H1 (cell line): ENCODE results near the gene ANAPC1. TPM values are rescaled to one million over a fixed set of nuclear protein-coding genes. Genes with fewer than 3 reads are reported as not detected.
"Not testable (repeated sequence)": the region's sequence is repeated elsewhere in the genome, so short reads cannot be mapped to it uniquely, and the experiment has no call there.

ENCODE experiments used
- CTCF ChIA-PET: fragments of 300-600 bp; sonication (Branson Sonifier 250); formaldehyde crosslinking; loops from one replicate; lab custom pipeline; 2021; ENCODE audit not compliant: partially characterized antibody; lab: Charles Lee
- POLR2A ChIA-PET: fragments of 300-600 bp; sonication (Branson Sonifier 250); formaldehyde crosslinking; loops from one replicate; lab custom pipeline; 2021; ENCODE audit warnings: inconsistent platforms; ENCODE audit not compliant: partially characterized antibody; lab: Charles Lee
- DNase-seq, 2 experiments: peaks; one replicate each; pipeline versions ENCODE4 v3.0.0 to v3.0.0-alpha.2; 2010 to 2022; ENCODE audit warnings: low spot score in 2 of 2, low read depth in 1 of 2, mixed read lengths in 1 of 2
- FAIRE-seq: peaks from 2 replicates; lab custom pipeline; 2011; peaks lifted over from hg19 to GRCh38; lab: Jason Lieb, UNC
- H2AFZ ChIP-seq: 2 replicates; pipeline ENCODE4 v1.8.1; 2012; ENCODE audit warnings: low read length, inconsistent platforms
- H2AK5ac ChIP-seq: 2 replicates; pipeline ENCODE4 v1.6.1; 2013; ENCODE audit warnings: low read depth, low read length
- H2BK120ac ChIP-seq: replicated peaks from 2 replicates; pipeline ENCODE3; 2013; ENCODE audit warnings: low read depth, low read length, inconsistent platforms
- H2BK12ac ChIP-seq: 2 replicates; pipeline ENCODE4 v1.6.1; 2013; ENCODE audit warnings: low read depth, low read length
- H2BK15ac ChIP-seq: 2 replicates; pipeline ENCODE4 v1.6.1; 2013; ENCODE audit warnings: low read length
- H2BK20ac ChIP-seq: 2 replicates; pipeline ENCODE4 v1.6.1; 2013; ENCODE audit warnings: low read length
- H2BK5ac ChIP-seq: 2 replicates; pipeline ENCODE4 v1.6.1; 2013; ENCODE audit warnings: low read depth, low read length
- H3K14ac ChIP-seq: 2 replicates; pipeline ENCODE4 v1.6.1; 2013; ENCODE audit warnings: inconsistent platforms; ENCODE audit not compliant: insufficient read length
- H3K18ac ChIP-seq: 2 replicates; pipeline ENCODE4 v1.6.1; 2013; ENCODE audit warnings: low read length; ENCODE audit errors: extremely low read depth
- H3K23ac ChIP-seq: 2 replicates; pipeline ENCODE4 v1.6.1; 2013; ENCODE audit warnings: inconsistent platforms; ENCODE audit not compliant: insufficient read length
- H3K23me2 ChIP-seq: 2 replicates; pipeline ENCODE4 v1.6.1; 2013; ENCODE audit warnings: low read depth, low read length
- H3K27ac ChIP-seq: 2 replicates; pipeline ENCODE4 v1.6.1; 2011; ENCODE audit warnings: low read depth, low read length, inconsistent platforms
- H3K27me3 ChIP-seq, 4 experiments: replicated peaks in 1 of 4; 1 replicate in 1 of 4; 2 replicates in 3 of 4; pipeline versions ENCODE4 v1.6.1 to v1.8.1; 2011 to 2013; ENCODE audit warnings: low read length in 3 of 4, mild to moderate bottlenecking in 3 of 4, inconsistent platforms in 2 of 4, mixed read lengths in 2 of 4, moderate library complexity in 1 of 4; ENCODE audit not compliant: control insufficient read depth in 3 of 4, insufficient read depth in 3 of 4; ENCODE audit errors: extremely low read depth in 1 of 4
- H3K36me3 ChIP-seq, 4 experiments: 2 replicates each; pipeline versions ENCODE4 v1.6.1 to v1.8.1; 2011 to 2013; ENCODE audit warnings: mild to moderate bottlenecking in 4 of 4, low read length in 3 of 4, moderate library complexity in 2 of 4, control low read depth in 1 of 4, inconsistent platforms in 1 of 4; ENCODE audit not compliant: insufficient read depth in 4 of 4, control insufficient read depth in 2 of 4
- H3K4ac ChIP-seq: replicated peaks from 2 replicates; pipeline ENCODE3; 2013; ENCODE audit warnings: low read length, low read depth, mixed read lengths, inconsistent platforms; ENCODE audit not compliant: insufficient read length
- H3K4me1 ChIP-seq, 4 experiments: replicated peaks in 1 of 4; 1 replicate in 1 of 4; 2 replicates in 3 of 4; pipeline versions ENCODE4 v1.6.1 to v1.8.1; 2011 to 2013; ENCODE audit warnings: low read length in 3 of 4, inconsistent platforms in 2 of 4, mixed read lengths in 1 of 4; ENCODE audit not compliant: insufficient read depth in 4 of 4, control insufficient read depth in 3 of 4
- H3K4me2 ChIP-seq, 2 experiments: 2 replicates each; pipeline versions ENCODE4 v1.6.1 to v1.8.1; 2011 to 2013; ENCODE audit warnings: low read depth in 2 of 2, low read length in 2 of 2, control low read depth in 1 of 2, inconsistent platforms in 1 of 2, mild to moderate bottlenecking in 1 of 2; ENCODE audit not compliant: insufficient read depth in 1 of 2
- H3K4me3 ChIP-seq, 4 experiments: fragments of 200-600, 300-600 bp in 1 of 4; sonication (generic), shearing (Covaris generic), sonication (Bioruptor Twin) in 1 of 4; 2 replicates each; pipeline versions ENCODE4 v1.5.1 to v1.8.1; 2011 to 2016; ENCODE audit warnings: low read length in 4 of 4, low read depth in 3 of 4, control low read depth in 2 of 4, inconsistent platforms in 2 of 4, mild to moderate bottlenecking in 2 of 4, mixed read lengths in 1 of 4, moderate library complexity in 1 of 4; ENCODE audit not compliant: insufficient read depth in 2 of 4; ENCODE audit errors: extremely low read depth in 1 of 4
- H3K56ac ChIP-seq: replicated peaks from 2 replicates; pipeline ENCODE3; 2013; ENCODE audit warnings: low read depth, mild to moderate bottlenecking, mixed read lengths, low read length, inconsistent platforms; ENCODE audit not compliant: insufficient read length
- H3K79me1 ChIP-seq: 2 replicates; pipeline ENCODE4 v1.6.1; 2013; ENCODE audit warnings: low read depth, low read length, control low read depth
- H3K79me2 ChIP-seq, 2 experiments: 2 replicates each; pipeline versions ENCODE4 v1.6.1 to v1.8.1; 2012 to 2013; ENCODE audit warnings: low read length in 2 of 2, mild to moderate bottlenecking in 2 of 2, inconsistent platforms in 1 of 2; ENCODE audit not compliant: insufficient read depth in 2 of 2, control insufficient read depth in 1 of 2
- H3K9ac ChIP-seq, 4 experiments: replicated peaks in 1 of 4; 1 replicate in 1 of 4; 2 replicates in 3 of 4; pipeline versions ENCODE4 v1.6.1 to v1.8.1; 2011 to 2013; ENCODE audit warnings: low read depth in 3 of 4, low read length in 3 of 4, control low read depth in 2 of 4, mild to moderate bottlenecking in 2 of 4, moderate library complexity in 2 of 4, inconsistent platforms in 1 of 4; ENCODE audit errors: extremely low read depth in 1 of 4
- H3K9me3 ChIP-seq, 2 experiments: 2 replicates each; pipeline versions ENCODE4 v1.6.1 to v1.8.1; 2012 to 2013; ENCODE audit warnings: mild to moderate bottlenecking in 2 of 2, moderate library complexity in 2 of 2, control low read depth in 1 of 2, inconsistent platforms in 1 of 2, low read depth in 1 of 2, low read length in 1 of 2, mixed read lengths in 1 of 2; ENCODE audit not compliant: insufficient read depth in 2 of 2
- H4K20me1 ChIP-seq, 2 experiments: replicated peaks in 1 of 2; 2 replicates each; pipeline versions ENCODE3 to v1.8.1; 2011 to 2013; ENCODE audit warnings: inconsistent platforms in 2 of 2, low read length in 2 of 2, mild to moderate bottlenecking in 1 of 2; ENCODE audit not compliant: insufficient read depth in 2 of 2, control insufficient read depth in 1 of 2
- H4K5ac ChIP-seq: 2 replicates; pipeline ENCODE4 v1.6.1; 2013; ENCODE audit warnings: low read length, low read depth, mixed read lengths, inconsistent platforms; ENCODE audit not compliant: insufficient read length
- H4K8ac ChIP-seq: 2 replicates; pipeline ENCODE4 v1.8.0; 2013; ENCODE audit warnings: mild to moderate bottlenecking, moderate library complexity, low read length, inconsistent platforms; ENCODE audit not compliant: insufficient read depth; ENCODE audit errors: extremely low read depth
- H4K91ac ChIP-seq: replicated peaks from 2 replicates; pipeline ENCODE3; 2013; ENCODE audit warnings: low read length, mixed read lengths, inconsistent platforms; ENCODE audit not compliant: insufficient read length
- WGBS, 2 experiments: shearing (Covaris generic) in 1 of 2; methylation state at CpG; one replicate each; pipeline versions ENCODE4 v1.1.6 to v1.1.7; 2013 to 2015; ENCODE audit warnings: low lambda C conversion rate in 2 of 2, mixed read lengths in 2 of 2, inconsistent platforms in 1 of 2, low coverage in 1 of 2, missing lambda C conversion rate in 1 of 2; ENCODE audit not compliant: insufficient replicate concordance in 2 of 2, insufficient coverage in 1 of 2, insufficient read length in 1 of 2; ENCODE audit errors: extremely low coverage in 1 of 2, missing lambda C conversion rate in 1 of 2; 5-methylcytosine and 5-hydroxymethylcytosine counted together
- microRNA-seq, 2 experiments: library from miRNA; unstranded; fragments of <30 nt; microRNA quantifications; one replicate each; pipeline versions ENCODE4 to v1.2.0, GENCODE V29; 2016 to 2020; ENCODE audit warnings: borderline microRNAs expressed in 2 of 2, borderline number of aligned reads in 2 of 2, borderline replicate concordance in 1 of 2
- polyA plus RNA-seq, 7 experiments: library from polyadenylated mRNA; depleted of rRNA in 3 of 7; stranded (reverse) in 5 of 7; unstranded in 2 of 7; fragments of >200 nt in 5 of 7; fragments of 200-250 nt in 2 of 7; gene quantifications; 1 replicate in 5 of 7; 2 replicates in 1 of 7; 4 replicates in 1 of 7; pipeline versions ENCODE4 v1.2.1 to v1.2.3, GENCODE V29; 2011 to 2013; ENCODE audit warnings: missing spikeins in 2 of 7, mixed read lengths in 2 of 7
- small RNA-seq: library from polyadenylated mRNA; stranded (forward); fragments of <200 nt; extraction: miRNeasy Mini kit (QIAGEN cat#:217004); gene quantifications from one replicate; pipeline ENCODE3, GENCODE V24; 2013; ENCODE audit not compliant: insufficient read depth
- total RNA-seq: library from RNA; stranded (reverse); fragmentation: NEBNext Ultra II Directional; extraction: Animal tissue kit (Norgen Biotek cat#: 25700); gene quantifications from 2 replicates; pipeline ENCODE4 v1.2.1, GENCODE V29; 2021

The ANAPC1 gene
- total and polyA plus RNA-seq, 2 of the 8 experiments (the other 6 are each of a cell fraction or from before 2014, with no cell fraction given): 46.6 to 107 TPM

GRCh38 chr2:111719610-111720009, 164.4 kb downstream of the ANAPC1 start:
- H2AK5ac ChIP-seq, H4K91ac ChIP-seq, H3K14ac ChIP-seq, H3K27me3 ChIP-seq, H2BK5ac ChIP-seq, H4K20me1 ChIP-seq, H2BK12ac ChIP-seq, H3K79me2 ChIP-seq, H3K18ac ChIP-seq, H3K27ac ChIP-seq, H3K4me3 ChIP-seq, H4K5ac ChIP-seq, H3K23me2 ChIP-seq, H3K9me3 ChIP-seq, H3K79me1 ChIP-seq, H3K36me3 ChIP-seq, H2BK20ac ChIP-seq, H3K4ac ChIP-seq, FAIRE-seq, H4K8ac ChIP-seq, DNase-seq, H2BK120ac ChIP-seq, H2BK15ac ChIP-seq, POLR2A ChIA-PET, H3K23ac ChIP-seq, H3K56ac ChIP-seq, H3K4me2 ChIP-seq, H3K9ac ChIP-seq, H2AFZ ChIP-seq, H3K4me1 ChIP-seq: not testable (repeated sequence)
- 77% methylated on average over 3 of the region's 9 CpGs; no CpG with 5 or more reads in 1 of the 2 experiments for WGBS, 2 experiments
- CTCF ChIA-PET: interaction anchor here (1.0 kb wide), 1 partner anchor 17 kb away, joined by 3 read pairs; no protein-coding TSS in a partner anchor

Small RNAs within 50 kb of the gene (microRNA-seq; reads per million reads assigned to microRNA genes)
- 0 reads per million in 2 experiments for gene MIR4771-2

Small RNAs within 50 kb of the gene (small RNA-seq; reads per million reads assigned to genes)
- gene MIR4771-2: not detected
- not detected for gene RN7SL297P

Other genes starting within 250 kb of the ANAPC1 start
- 6.1 and 7.0 TPM in 2 replicates for gene MERTK, start 14.4 kb upstream of the ANAPC1 start, total RNA-seq
- 5.8 and 6.5 TPM in 2 replicates for gene MERTK, start 14.4 kb upstream of the ANAPC1 start, polyA plus RNA-seq (2011; rRNA removed)
- 7.2 and 9.6 TPM in 2 replicates for gene TMEM87B, start 171.1 kb upstream of the ANAPC1 start, total RNA-seq
- 3.0 and 9.0 TPM in 2 replicates for gene TMEM87B, start 171.1 kb upstream of the ANAPC1 start, polyA plus RNA-seq (2011; rRNA removed)